Lower lobe of right lung (tissue), 2 donors: Measurements from ENCODE around the gene RIPOR3. TPM values are rescaled to one million over a fixed set of nuclear protein-coding genes. Genes with fewer than 3 reads are reported as not detected.

Experiments used
- ATAC-seq, 2 donors: fragments of 200-7000 bp; cut with Tn5 transposase; one replicate each; pipeline ENCODE4 v1.9.1; 2020 to 2022; ENCODE audit warnings: mild to moderate bottlenecking in 2 of 2, moderate library complexity in 2 of 2
- DNase-seq: peaks from one replicate; pipeline ENCODE4 v3.0.0-alpha.2; 2020
- H3K27ac ChIP-seq: fragments of 200-600 bp; one replicate; pipeline ENCODE4 v1.8.0; 2022
- H3K27me3 ChIP-seq: fragments of 200-600 bp; one replicate; pipeline ENCODE4 v1.8.0; 2022; ENCODE audit warnings: low read depth
- H3K36me3 ChIP-seq: fragments of 200-600 bp; one replicate; pipeline ENCODE4 v1.8.0; 2022; ENCODE audit warnings: mild to moderate bottlenecking
- H3K4me1 ChIP-seq: fragments of 200-600 bp; one replicate; pipeline ENCODE4 v1.8.0; 2022
- H3K4me3 ChIP-seq: fragments of 200-600 bp; one replicate; pipeline ENCODE4 v1.8.0; 2022; ENCODE audit warnings: mild to moderate bottlenecking
- H3K9me3 ChIP-seq: fragments of 200-600 bp; one replicate; pipeline ENCODE4 v1.8.0; 2022
- intact Hi-C: fragments of 100-400 bp; cut with DNase I; formaldehyde crosslinking; loops from one replicate; pipeline ENCODE4 v1.11.0; 2022
- total RNA-seq: library from RNA; stranded (reverse); fragmentation: NEBNext Ultra II Directional; extraction: Animal tissue kit (Norgen Biotek cat#: 25700); gene quantifications from one replicate; pipeline ENCODE4 v1.2.1, GENCODE V29; 2021
- TF ChIP-seq, protein P1 (sequence below): fragments of 200-600 bp; IDR thresholded peaks from one replicate; pipeline ENCODE4 v1.8.0; 2022; ENCODE audit warnings: antibody characterized with exemption, mild to moderate bottlenecking
- donor health status: DM: no; HTN: yes; CAD: no; lungs with severe emphysema.

RIPOR3 gene
- total RNA-seq, 1 donor from 2014 or later, result 11.0 TPM

DNA sequence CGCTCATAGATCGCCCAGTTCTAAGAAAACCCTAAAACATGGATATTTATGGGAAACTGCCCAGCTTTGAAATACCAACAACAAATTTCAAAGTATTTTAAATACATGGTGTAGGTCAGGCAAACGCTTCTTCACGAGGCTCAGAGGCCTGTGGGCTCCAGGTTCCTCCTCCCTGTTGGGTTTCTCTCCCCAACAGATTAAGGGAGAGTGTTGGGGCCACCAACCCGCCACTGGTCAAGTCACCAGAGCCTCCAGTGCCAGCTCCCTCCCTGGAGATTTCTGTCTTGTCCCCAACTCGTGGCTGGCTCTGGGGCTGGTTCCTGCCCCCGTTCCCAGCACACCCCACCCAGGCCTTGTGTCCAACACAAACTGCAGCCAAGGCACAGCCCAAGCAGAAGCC lies 93.3 kb downstream of the RIPOR3 start:
- no peaks in the 10 kb centered on the region for H3K9me3 ChIP-seq
- no peaks in the 10 kb centered on the region for H3K27me3 ChIP-seq
- TF ChIP-seq, protein P1, sequence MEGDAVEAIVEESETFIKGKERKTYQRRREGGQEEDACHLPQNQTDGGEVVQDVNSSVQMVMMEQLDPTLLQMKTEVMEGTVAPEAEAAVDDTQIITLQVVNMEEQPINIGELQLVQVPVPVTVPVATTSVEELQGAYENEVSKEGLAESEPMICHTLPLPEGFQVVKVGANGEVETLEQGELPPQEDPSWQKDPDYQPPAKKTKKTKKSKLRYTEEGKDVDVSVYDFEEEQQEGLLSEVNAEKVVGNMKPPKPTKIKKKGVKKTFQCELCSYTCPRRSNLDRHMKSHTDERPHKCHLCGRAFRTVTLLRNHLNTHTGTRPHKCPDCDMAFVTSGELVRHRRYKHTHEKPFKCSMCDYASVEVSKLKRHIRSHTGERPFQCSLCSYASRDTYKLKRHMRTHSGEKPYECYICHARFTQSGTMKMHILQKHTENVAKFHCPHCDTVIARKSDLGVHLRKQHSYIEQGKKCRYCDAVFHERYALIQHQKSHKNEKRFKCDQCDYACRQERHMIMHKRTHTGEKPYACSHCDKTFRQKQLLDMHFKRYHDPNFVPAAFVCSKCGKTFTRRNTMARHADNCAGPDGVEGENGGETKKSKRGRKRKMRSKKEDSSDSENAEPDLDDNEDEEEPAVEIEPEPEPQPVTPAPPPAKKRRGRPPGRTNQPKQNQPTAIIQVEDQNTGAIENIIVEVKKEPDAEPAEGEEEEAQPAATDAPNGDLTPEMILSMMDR, result no peak
- H3K36me3 ChIP-seq, result no peaks in the 10 kb centered on the region
- ATAC-seq (no peak), DNase-seq (no peak)
- intact Hi-C loops, result no loop called here
- no peak overlapping the region for H3K27ac ChIP-seq
- H3K4me1 ChIP-seq, result peaks cover 11% of the 10 kb centered on the region
- H3K4me3 ChIP-seq, result no peak overlapping the region

DNA sequence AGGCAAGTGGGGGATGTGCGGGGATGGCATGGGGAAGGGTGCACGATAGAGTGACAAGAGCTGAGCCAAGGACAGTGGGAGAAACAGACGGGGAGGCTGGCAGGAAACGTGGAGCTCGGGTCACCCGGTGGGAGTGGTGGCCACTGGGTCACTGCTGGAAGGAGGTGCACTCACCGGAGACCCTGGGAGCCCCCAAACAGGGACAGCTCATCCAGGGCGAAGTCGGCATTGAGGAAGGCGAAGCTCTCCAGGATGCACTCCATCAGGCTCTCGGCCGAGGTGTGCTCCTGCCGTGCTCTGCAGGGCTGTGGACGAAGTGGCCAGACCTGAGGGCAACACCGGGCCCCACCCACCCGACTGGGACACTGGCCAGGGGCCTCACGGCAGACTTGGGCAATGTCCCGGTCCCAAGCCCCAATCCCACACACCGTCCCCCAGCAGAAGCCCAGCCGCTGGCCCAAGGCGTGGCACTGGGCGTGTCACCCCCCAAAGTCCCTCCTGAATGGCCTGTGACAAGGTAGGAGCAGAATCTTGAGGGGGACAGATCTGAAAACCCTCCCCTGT lies 93.9 kb downstream of the RIPOR3 start:
- peaks cover 16% of the 10 kb centered on the region for H3K4me1 ChIP-seq
- H3K4me3 ChIP-seq, result no peak overlapping the region
- H3K9me3 ChIP-seq, result no peaks in the 10 kb centered on the region
- no peaks in the 10 kb centered on the region for H3K36me3 ChIP-seq
- TF ChIP-seq, protein P1, result no peak
- H3K27me3 ChIP-seq, result no peaks in the 10 kb centered on the region
- DNase-seq, result no peak
- peak; percentile 2 for ATAC-seq
- intact Hi-C loops, result no loop called here
- no peak overlapping the region for H3K27ac ChIP-seq

DNA sequence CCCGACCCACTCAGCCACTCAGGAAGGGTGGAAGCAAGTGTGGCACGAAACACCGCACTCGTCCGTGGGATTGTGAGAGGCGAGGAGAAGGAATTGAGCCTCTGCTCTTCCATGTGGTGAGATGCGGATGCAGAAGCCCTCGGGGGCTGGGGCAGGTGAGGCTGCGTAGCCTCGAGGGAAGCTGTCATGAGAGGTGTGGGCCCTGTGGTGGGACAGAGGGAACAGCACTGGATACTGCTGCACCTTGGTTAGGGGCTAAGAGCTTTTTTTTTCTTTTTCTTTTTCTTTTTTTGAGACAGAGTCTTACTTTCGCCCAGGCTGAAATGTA lies 94.7 kb downstream of the RIPOR3 start:
- Histone ChIP-seq H3K36me3 (no peaks in the 10 kb centered on the region), H3K27me3 (no peaks in the 10 kb centered on the region), H3K4me1 (peaks cover 25% of the 10 kb centered on the region), H3K4me3 (no peak overlapping the region), H3K27ac (no peak overlapping the region), H3K9me3 (no peaks in the 10 kb centered on the region)
- intact Hi-C loops, result no loop called here
- no peak for DNase-seq
- no peak for ATAC-seq
- TF ChIP-seq, protein P1, result no peak

DNA sequence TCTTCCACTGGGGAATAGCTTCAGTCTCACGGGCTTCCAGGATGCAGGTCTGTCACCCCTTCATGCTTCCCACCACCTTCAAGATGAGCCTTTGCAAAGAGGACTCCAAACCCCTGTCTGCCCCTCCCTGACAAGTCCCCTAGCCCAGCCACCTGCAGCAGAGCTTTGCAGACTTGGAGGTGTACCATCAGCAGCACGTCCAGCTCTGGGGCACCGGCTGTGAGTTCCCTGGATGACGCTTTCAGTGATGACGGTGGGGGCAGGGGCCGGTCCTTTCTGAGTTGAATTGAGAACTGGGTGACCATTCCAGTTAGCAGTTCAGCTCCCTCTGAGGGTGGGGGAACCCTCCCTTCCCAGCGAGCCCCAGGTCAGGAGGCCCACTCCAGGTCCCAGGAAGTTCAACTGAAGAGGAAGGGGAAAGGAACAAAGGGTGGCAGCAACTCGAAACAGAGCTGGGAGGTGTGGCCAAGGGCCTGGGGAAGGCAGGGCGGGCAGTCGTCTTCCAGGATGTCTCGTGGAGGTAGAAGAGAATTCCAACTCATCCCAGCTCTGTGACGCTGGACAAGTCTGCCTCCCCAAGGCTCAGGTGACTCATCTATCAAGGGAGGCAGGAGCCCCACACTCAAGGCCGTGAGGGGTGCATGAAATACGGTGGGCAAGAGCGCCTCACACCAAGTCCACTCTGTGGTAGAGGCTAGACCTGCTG lies 95.2 kb downstream of the RIPOR3 start:
- Histone ChIP-seq H3K27me3 (no peaks in the 10 kb centered on the region), H3K36me3 (no peaks in the 10 kb centered on the region), H3K9me3 (no peaks in the 10 kb centered on the region), H3K27ac (no peak overlapping the region), H3K4me3 (no peak overlapping the region), H3K4me1 (peaks cover 28% of the 10 kb centered on the region)
- peak; percentile 11 to 18 for ATAC-seq
- intact Hi-C loops, result no loop called here
- TF ChIP-seq, protein P1, result no peak
- no peak for DNase-seq

DNA sequence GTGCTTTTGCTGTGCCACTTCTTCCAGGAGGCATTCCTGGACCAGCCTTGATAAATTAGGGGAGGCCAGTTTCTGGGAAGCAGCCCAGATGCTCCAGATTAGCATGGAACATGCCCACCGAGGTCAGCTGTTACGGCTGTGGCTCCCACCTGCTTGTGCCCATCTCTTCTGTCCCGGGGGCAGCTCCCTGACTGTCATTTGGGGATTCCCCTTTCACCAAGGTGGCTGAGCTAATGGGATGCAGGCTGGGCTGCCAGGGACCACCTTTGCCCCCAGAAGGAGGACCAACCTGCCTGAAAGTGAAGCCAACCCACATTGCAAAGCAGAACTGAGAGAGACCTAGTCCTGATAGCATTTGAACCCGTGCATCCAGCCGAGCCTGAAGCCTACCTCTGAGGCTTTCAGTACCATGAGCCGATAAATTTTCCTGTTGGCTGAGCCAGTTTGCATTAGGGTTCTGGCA lies 95.9 kb downstream of the RIPOR3 start:
- DNase-seq, result no peak
- intact Hi-C loops, result no loop called here

More for the DNA sequence above, 95.9 kb downstream of the RIPOR3 start:
- Histone ChIP-seq H3K9me3 (no peaks in the 10 kb centered on the region), H3K36me3 (no peaks in the 10 kb centered on the region), H3K27me3 (no peaks in the 10 kb centered on the region), H3K4me1 (peaks cover 28% of the 10 kb centered on the region), H3K4me3 (no peak overlapping the region), H3K27ac (no peak overlapping the region)
- TF ChIP-seq, protein P1, result no peak
- ATAC-seq, result no peak
